LNCAP (cell line): ENCODE measurements around the gene ACACA.

Source experiments
- CTCF ChIP-seq: fragments of 450-650 bp; IDR thresholded peaks from 2 replicates; pipeline ENCODE4 v1.5.1; 2017; ENCODE audit warnings: mild to moderate bottlenecking

The ACACA gene

GRCh38 chr17:37106049-37106448 lies 300.6 kb downstream of the ACACA start:
- no peak for TF ChIP-seq CTCF

- no peak for TF ChIP-seq CTCF
Measured at GRCh38 chr17:37103231-37103630, 303.4 kb downstream of the ACACA start.

- no peak for TF ChIP-seq CTCF
Measured at GRCh38 chr17:37101306-37101705, 305.3 kb downstream of the ACACA start.

- TF ChIP-seq CTCF: no peak
Measured at GRCh38 chr17:37100231-37100630, 306.4 kb downstream of the ACACA start.

GRCh38 chr17:37098910-37099664 lies 307.5 kb downstream of the ACACA start:
- no peak for TF ChIP-seq CTCF

GRCh38 chr17:37098152-37098551 lies 308.5 kb downstream of the ACACA start:
- TF ChIP-seq CTCF: no peak

GRCh38 chr17:37097154-37097553 lies 309.5 kb downstream of the ACACA start:
- TF ChIP-seq CTCF: no peak

GRCh38 chr17:37096071-37096470 lies 310.6 kb downstream of the ACACA start:
- no peak for TF ChIP-seq CTCF
